ENCODE data around the gene CENPH. TPM values are rescaled to one million over a fixed set of nuclear protein-coding genes. Genes with fewer than 3 reads are reported as not detected.

CENPH gene
- total and polyA plus RNA-seq, 2 of the 8 experiments (the other 6 are each of a cell fraction or from before 2014, with no cell fraction given): 69.0 to 82.8 TPM

DNA sequence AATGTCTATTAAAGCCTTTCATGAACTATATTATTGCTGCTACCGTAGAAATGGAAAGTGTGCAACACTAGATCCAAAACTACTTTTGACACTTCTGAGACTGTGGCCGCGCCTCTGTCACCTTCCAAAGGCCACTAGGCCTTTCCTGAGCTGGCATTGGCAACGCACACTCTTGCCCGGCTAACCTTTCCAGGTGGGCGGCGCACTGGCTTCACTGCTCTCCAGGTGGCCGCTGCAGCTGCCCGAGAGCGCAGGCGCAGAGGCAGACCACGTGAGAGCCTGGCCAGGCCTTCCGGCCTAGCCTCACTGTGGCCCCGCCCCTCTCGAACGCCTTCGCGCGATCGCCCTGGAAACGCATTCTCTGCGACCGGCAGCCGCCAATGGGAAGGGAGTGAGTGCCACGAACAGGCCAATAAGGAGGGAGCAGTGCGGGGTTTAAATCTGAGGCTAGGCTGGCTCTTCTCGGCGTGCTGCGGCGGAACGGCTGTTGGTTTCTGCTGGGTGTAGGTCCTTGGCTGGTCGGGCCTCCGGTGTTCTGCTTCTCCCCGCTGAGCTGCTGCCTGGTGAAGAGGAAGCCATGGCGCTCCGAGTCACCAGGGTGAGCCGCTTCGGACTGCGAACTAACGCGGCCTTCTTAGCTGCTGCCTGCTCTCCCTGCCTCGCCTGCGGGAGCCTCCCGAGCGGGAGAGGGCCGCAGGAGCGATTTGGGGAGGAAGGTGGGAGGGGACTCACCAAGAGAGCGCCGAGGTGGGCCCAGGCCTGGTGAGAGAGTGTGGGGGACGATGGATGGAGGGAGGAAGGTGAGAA is 22.5 kb upstream of the CENPH start, which contains the start of gene CCNB1 (continued):
- TF ChIP-seq, protein P1, sequence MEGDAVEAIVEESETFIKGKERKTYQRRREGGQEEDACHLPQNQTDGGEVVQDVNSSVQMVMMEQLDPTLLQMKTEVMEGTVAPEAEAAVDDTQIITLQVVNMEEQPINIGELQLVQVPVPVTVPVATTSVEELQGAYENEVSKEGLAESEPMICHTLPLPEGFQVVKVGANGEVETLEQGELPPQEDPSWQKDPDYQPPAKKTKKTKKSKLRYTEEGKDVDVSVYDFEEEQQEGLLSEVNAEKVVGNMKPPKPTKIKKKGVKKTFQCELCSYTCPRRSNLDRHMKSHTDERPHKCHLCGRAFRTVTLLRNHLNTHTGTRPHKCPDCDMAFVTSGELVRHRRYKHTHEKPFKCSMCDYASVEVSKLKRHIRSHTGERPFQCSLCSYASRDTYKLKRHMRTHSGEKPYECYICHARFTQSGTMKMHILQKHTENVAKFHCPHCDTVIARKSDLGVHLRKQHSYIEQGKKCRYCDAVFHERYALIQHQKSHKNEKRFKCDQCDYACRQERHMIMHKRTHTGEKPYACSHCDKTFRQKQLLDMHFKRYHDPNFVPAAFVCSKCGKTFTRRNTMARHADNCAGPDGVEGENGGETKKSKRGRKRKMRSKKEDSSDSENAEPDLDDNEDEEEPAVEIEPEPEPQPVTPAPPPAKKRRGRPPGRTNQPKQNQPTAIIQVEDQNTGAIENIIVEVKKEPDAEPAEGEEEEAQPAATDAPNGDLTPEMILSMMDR (IDR thresholded peaks at IDR 0.05; ENCODE audit: control extremely low read depth in 1 of 3, insufficient read depth in 1 of 3, low read depth in 1 of 3, low read length in 3 of 3): no peak
- TF ChIP-seq, protein P2, sequence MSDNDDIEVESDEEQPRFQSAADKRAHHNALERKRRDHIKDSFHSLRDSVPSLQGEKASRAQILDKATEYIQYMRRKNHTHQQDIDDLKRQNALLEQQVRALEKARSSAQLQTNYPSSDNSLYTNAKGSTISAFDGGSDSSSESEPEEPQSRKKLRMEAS (IDR thresholded peaks at IDR 0.05): peak; percentile 81
- TF ChIP-seq GTF2F1 (IDR thresholded peaks at IDR 0.05; ENCODE audit: borderline replicate concordance, low read depth, low read length) (peak; percentile 59; the same call in 1 of the 2 replicates), CHD1 (IDR thresholded peaks at IDR 0.05; ENCODE audit: low read depth, low read length) (no peak), CHD2 (IDR thresholded peaks at IDR 0.05; ENCODE audit: low read length) (peak; percentile 83), KDM4A (IDR thresholded peaks at IDR 0.05; ENCODE audit: low read depth, low read length, severe bottlenecking) (peak; percentile 40), KDM5A (IDR thresholded peaks at IDR 0.05; ENCODE audit: low read length) (peak; percentile 45; the same call in 1 of the 2 replicates), EZH2 (IDR thresholded peaks at IDR 0.05; ENCODE audit: low read depth, low read length, severe bottlenecking) (no peak), POLR2AphosphoS5 (IDR thresholded peaks at IDR 0.05; ENCODE audit: low read depth, low read length) (peak; percentile 94), PHF8 (conservative IDR thresholded peaks at IDR 0.05; ENCODE audit: low read depth, low read length) (peak; percentile 85), GABPA (IDR thresholded peaks at IDR 0.05; ENCODE audit: borderline replicate concordance, insufficient read depth, low read length) (no peak), RFX5 (IDR thresholded peaks at IDR 0.05; ENCODE audit: borderline replicate concordance, low read depth, low read length) (peak; percentile 34; the same call in 1 of the 2 replicates), TBP (IDR thresholded peaks at IDR 0.05; ENCODE audit: low read depth, low read length) (peak; percentile 89), JUND (IDR thresholded peaks at IDR 0.05; ENCODE audit: low read length) (no peak), EGR1 (IDR thresholded peaks at IDR 0.05; ENCODE audit: borderline replicate concordance, low read depth, low read length) (no peak), CREB1 (IDR thresholded peaks at IDR 0.05) (peak; percentile 84), YY1 (IDR thresholded peaks at IDR 0.05; ENCODE audit: low read depth, low read length) (no peak)
- TF ChIP-seq, protein P3, sequence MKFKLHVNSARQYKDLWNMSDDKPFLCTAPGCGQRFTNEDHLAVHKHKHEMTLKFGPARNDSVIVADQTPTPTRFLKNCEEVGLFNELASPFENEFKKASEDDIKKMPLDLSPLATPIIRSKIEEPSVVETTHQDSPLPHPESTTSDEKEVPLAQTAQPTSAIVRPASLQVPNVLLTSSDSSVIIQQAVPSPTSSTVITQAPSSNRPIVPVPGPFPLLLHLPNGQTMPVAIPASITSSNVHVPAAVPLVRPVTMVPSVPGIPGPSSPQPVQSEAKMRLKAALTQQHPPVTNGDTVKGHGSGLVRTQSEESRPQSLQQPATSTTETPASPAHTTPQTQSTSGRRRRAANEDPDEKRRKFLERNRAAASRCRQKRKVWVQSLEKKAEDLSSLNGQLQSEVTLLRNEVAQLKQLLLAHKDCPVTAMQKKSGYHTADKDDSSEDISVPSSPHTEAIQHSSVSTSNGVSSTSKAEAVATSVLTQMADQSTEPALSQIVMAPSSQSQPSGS (IDR thresholded peaks at IDR 0.05; ENCODE audit: low read length): no peak
- TF ChIP-seq, protein P4, sequence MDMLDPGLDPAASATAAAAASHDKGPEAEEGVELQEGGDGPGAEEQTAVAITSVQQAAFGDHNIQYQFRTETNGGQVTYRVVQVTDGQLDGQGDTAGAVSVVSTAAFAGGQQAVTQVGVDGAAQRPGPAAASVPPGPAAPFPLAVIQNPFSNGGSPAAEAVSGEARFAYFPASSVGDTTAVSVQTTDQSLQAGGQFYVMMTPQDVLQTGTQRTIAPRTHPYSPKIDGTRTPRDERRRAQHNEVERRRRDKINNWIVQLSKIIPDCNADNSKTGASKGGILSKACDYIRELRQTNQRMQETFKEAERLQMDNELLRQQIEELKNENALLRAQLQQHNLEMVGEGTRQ (IDR thresholded peaks at IDR 0.05; ENCODE audit: low read length): peak; percentile 86

Measured in H1 (cell line).